Measurements from ENCODE around the gene ZNF469. TPM values are rescaled to one million over a fixed set of nuclear protein-coding genes. Genes with fewer than 3 reads are reported as not detected.

ZNF469 gene
- total and polyA plus RNA-seq, 9 of the 15 experiments (the other 6 are each of a cell fraction or from before 2014, with no cell fraction given): 0.01 to 0.04 TPM; not detected in 7

- TF ChIP-seq MYC (IDR thresholded peaks at IDR 0.05; ENCODE audit: low read depth, low read length) (no peak), MYC (CRISPR knock-in tag; IDR thresholded peaks at IDR 0.05; ENCODE audit: borderline replicate concordance, low read depth) (no peak)
Measured at GRCh38 chr16:88344411-88345030, 38.2 kb upstream of the ZNF469 start (continued).

- BruUV-seq (replicated peaks): no TSS peak
- DNase-seq (ENCODE audit: extremely low read depth in 1 of 4, low spot score in 3 of 4) (no peak), ATAC-seq (no peak), FAIRE-seq (no peak)
- Histone ChIP-seq H4K20me1 (replicated peaks; ENCODE audit: control insufficient read depth, insufficient read depth, low read length) (peaks cover 6% of the 10 kb centered on the region; the same call in 1 of the 2 replicates), H3K9me1 (ENCODE audit: control insufficient read depth, insufficient read depth, low read length) (no peaks in the 10 kb centered on the region), H3K79me2 (ENCODE audit: control insufficient read depth, insufficient read depth, low read length) (no peaks in the 10 kb centered on the region), H3K4me3 (no peak overlapping the region), H3K4me1 (replicated peaks in 1 of 2; ENCODE audit: control insufficient read depth in 2 of 2, insufficient read depth in 2 of 2, low read length in 2 of 2) (peaks cover 0 to 55% of the 10 kb centered on the region in 2 experiments; a peak in 2 of 5 replicates), H3K36me3 (ENCODE audit: control insufficient read depth, insufficient read depth, low read length) (no peaks in the 10 kb centered on the region), H3K27me3 (ENCODE audit: control insufficient read depth in 2 of 2, insufficient read depth in 2 of 2, low read length in 2 of 2) (0 out of 5 replicates have a peak, but pooled peaks cover 0 to 4% of the 10 kb centered on the region in 2 experiments), H3K9me3 (replicated peaks; ENCODE audit: control insufficient read depth, insufficient read depth, low read depth, low read length) (peaks cover 6% of the 10 kb centered on the region), H3K27ac (ENCODE audit: extremely low read depth, low read depth, low read length) (no peak overlapping the region), H3K4me2 (ENCODE audit: insufficient read depth, low read length) (no peak overlapping the region), H3K9ac (ENCODE audit: insufficient read depth in 1 of 2, low read depth in 2 of 2, low read length in 2 of 2) (no peak overlapping the region), H2AFZ (ENCODE audit: low read depth, low read length) (no peak overlapping the region)
- in situ Hi-C loops (cut with MboI) (no loop called here), intact Hi-C loops (cut with micrococcal nuclease) (no loop called here)
- CTCF ChIA-PET (ENCODE audit: low intra/inter-chr PET ratio): no interaction called here
- 22% methylated on average over 18 of the region's 18 CpGs for WGBS (ENCODE audit: insufficient coverage, low coverage, missing lambda C conversion rate)
- POLR2A ChIA-PET: interaction anchor here (0.6 to 0.7 kb wide), 2 partner anchors 16 to 34 kb away, joined by 3 read pairs; no protein-coding TSS in a partner anchor
- TF ChIP-seq ZNF282 (CRISPR knock-in tag; IDR thresholded peaks at IDR 0.05) (no peak), DDX20 (tag; IDR thresholded peaks at IDR 0.05; ENCODE audit: low read depth) (no peak), SMARCA4 (IDR thresholded peaks at IDR 0.05) (no peak), DLX4 (CRISPR knock-in tag; IDR thresholded peaks at IDR 0.05) (no peak), IRF1 (CRISPR knock-in tag; IDR thresholded peaks at IDR 0.05; ENCODE audit: borderline replicate concordance) (no peak), PRPF4 (IDR thresholded peaks at IDR 0.05; ENCODE audit: insufficient read depth, low read depth, low read length, poor library complexity, severe bottlenecking) (no peak), ZBTB2 (IDR thresholded peaks at IDR 0.05) (no peak), SAFB2 (IDR thresholded peaks at IDR 0.05; ENCODE audit: borderline replicate concordance, low read depth, low read length, severe bottlenecking) (no peak), TOE1 (IDR thresholded peaks at IDR 0.05; ENCODE audit: borderline replicate concordance) (no peak), TOE1 (CRISPR knock-in tag; IDR thresholded peaks at IDR 0.05; ENCODE audit: borderline replicate concordance, low read depth) (no peak), HDGF (IDR thresholded peaks at IDR 0.05) (no peak), NR2C1 (IDR thresholded peaks at IDR 0.05) (no peak), NR2C1 (tag; IDR thresholded peaks at IDR 0.05) (no peak), MCM5 (IDR thresholded peaks at IDR 0.05; ENCODE audit: low read depth) (no peak), MAFF (IDR thresholded peaks at IDR 0.05; ENCODE audit: low read length) (no peak), SIX5 (IDR thresholded peaks at IDR 0.05; ENCODE audit: borderline replicate concordance in 1 of 2, insufficient read depth in 1 of 2, low read depth in 1 of 2, low read length in 2 of 2) (no peak), ZNF146 (CRISPR knock-in tag; IDR thresholded peaks at IDR 0.05; ENCODE audit: unreplicated experiment) (no peak)
Measured at GRCh38 chr16:88345031-88345720, 37.6 kb upstream of the ZNF469 start.

All from K562 (cell line).